ENCODE data around the gene TSPAN31.

The TSPAN31 gene

GRCh38 chr12:57735952-57736740 lies 8.7 kb upstream of the TSPAN31 start:
- no peak for DNase-seq (ENCODE audit: low read depth)

GRCh38 chr12:57736741-57737466 lies 7.9 kb upstream of the TSPAN31 start:
- DNase-seq (ENCODE audit: low read depth) = no peak

GRCh38 chr12:57737467-57738460 lies 7.1 kb upstream of the TSPAN31 start:
- DNase-seq (ENCODE audit: low read depth) = no peak

GRCh38 chr12:57738661-57739237 lies 6.1 kb upstream of the TSPAN31 start, which contains the start of gene AGAP2:
TSS of gene AGAP2 (minus strand) at chr12:57738742. CDS start at chr12:57738246, 496 bp downstream.
- DNase-seq (ENCODE audit: low read depth) = no peak

- DNase-seq (ENCODE audit: low read depth) = no peak
Measured at GRCh38 chr12:57739387-57739786, 5.5 kb upstream of the TSPAN31 start.

GRCh38 chr12:57739914-57740538 lies 4.8 kb upstream of the TSPAN31 start:
- DNase-seq (ENCODE audit: low read depth) = no peak

GRCh38 chr12:57740656-57741412 lies 4.0 kb upstream of the TSPAN31 start:
- no peak for DNase-seq (ENCODE audit: low read depth)

- no peak for DNase-seq (ENCODE audit: low read depth)
Measured at GRCh38 chr12:57741413-57741789, 3.4 kb upstream of the TSPAN31 start.

- DNase-seq (ENCODE audit: low read depth) = no peak
Measured at GRCh38 chr12:57741844-57742738, 2.7 kb upstream of the TSPAN31 start.

GRCh38 chr12:57743769-57744168 lies 1.1 kb upstream of the TSPAN31 start:
- DNase-seq (ENCODE audit: low read depth) = no peak

GRCh38 chr12:57744194-57744776 lies 554 bp upstream of the TSPAN31 start:
- DNase-seq (ENCODE audit: low read depth) = no peak

- no peak for DNase-seq (ENCODE audit: low read depth)
Measured at GRCh38 chr12:57745485-57745881, 644 bp downstream of the TSPAN31 start.

GRCh38 chr12:57746025-57746424 lies 1.2 kb downstream of the TSPAN31 start:
- no peak for DNase-seq (ENCODE audit: low read depth)

GRCh38 chr12:57749061-57749460 lies 4.2 kb downstream of the TSPAN31 start:
- DNase-seq (ENCODE audit: low read depth) = no peak

GRCh38 chr12:57750561-57751431 lies 6.0 kb downstream of the TSPAN31 start:
- no peak for DNase-seq (ENCODE audit: low read depth)

GRCh38 chr12:57751432-57751787 lies 6.6 kb downstream of the TSPAN31 start:
- no peak for DNase-seq (ENCODE audit: low read depth)

- peak; percentile 95 for DNase-seq (ENCODE audit: low read depth)
Measured at GRCh38 chr12:57751788-57752667, 7.2 kb downstream of the TSPAN31 start, which contains the start of gene CDK4. TSS of gene CDK4 (minus strand) at chr12:57752310. CDS start at chr12:57751717, 593 bp downstream.
